WERI-Rb-1 (cell line): ENCODE results near the gene LYZL2.
"Not testable (repeated sequence)": the region's sequence is repeated elsewhere in the genome, so short reads cannot be mapped to it uniquely, and the experiment has no call there.

Source experiments
- DNase-seq: peaks from one replicate; pipeline ENCODE4 v3.0.0-alpha.2; 2020
- H3K27ac ChIP-seq: fragments of 250-450 bp; sonication (Bioruptor Pico); 2 replicates; pipeline ENCODE4 v1.5.1; 2020; ENCODE audit warnings: mild to moderate bottlenecking, moderate library complexity
- H3K27me3 ChIP-seq: fragments of 250-450 bp; sonication (Bioruptor Pico); 2 replicates; pipeline ENCODE4 v1.5.1; 2021; ENCODE audit warnings: mild to moderate bottlenecking, low read depth, moderate library complexity; ENCODE audit not compliant: insufficient read depth, severe bottlenecking
- H3K36me3 ChIP-seq: fragments of 250-450 bp; sonication (Bioruptor Pico); 2 replicates; pipeline ENCODE4 v1.5.1; 2020; ENCODE audit warnings: mild to moderate bottlenecking, moderate library complexity
- H3K4me3 ChIP-seq: 2 replicates; pipeline ENCODE4 v1.5.1; 2011; ENCODE audit warnings: low read depth, mild to moderate bottlenecking, control low read depth, low read length
- H3K9me3 ChIP-seq: fragments of 250-450 bp; sonication (Bioruptor Pico); 2 replicates; pipeline ENCODE4 v1.5.1; 2021; ENCODE audit warnings: mild to moderate bottlenecking, moderate library complexity; ENCODE audit not compliant: severe bottlenecking
- CTCF ChIP-seq: IDR thresholded peaks from 2 replicates; pipeline ENCODE4 v1.5.1; 2011; ENCODE audit warnings: low read depth, mild to moderate bottlenecking, control low read depth, inconsistent platforms, low read length

The LYZL2 gene

GRCh38 chr10:30671026-30671616 is 41.6 kb upstream of the LYZL2 start:
- peak; percentile 49; the same call in 1 of the 2 replicates for TF ChIP-seq CTCF
- Histone ChIP-seq H3K36me3 (no peaks in the 10 kb centered on the region), H3K4me3 (peak overlapping the region; percentile 8; the same call in 1 of the 2 replicates), H3K27me3 (no peaks in the 10 kb centered on the region), H3K9me3 (no peaks in the 10 kb centered on the region), H3K27ac (no peak overlapping the region)
- peak; percentile 29 for DNase-seq

GRCh38 chr10:30667982-30668381 is 38.4 kb upstream of the LYZL2 start:
- H3K4me3 ChIP-seq, DNase-seq, H3K9me3 ChIP-seq, H3K36me3 ChIP-seq, H3K27ac ChIP-seq, H3K27me3 ChIP-seq: not testable (repeated sequence)

GRCh38 chr10:30663403-30663802 is 33.9 kb upstream of the LYZL2 start:
- not testable (repeated sequence) for H3K4me3 ChIP-seq, H3K36me3 ChIP-seq, DNase-seq, H3K27me3 ChIP-seq, H3K27ac ChIP-seq, H3K9me3 ChIP-seq

- no peak overlapping the region for H3K27ac ChIP-seq
- no peak for DNase-seq
- H3K4me3 ChIP-seq, result no peak overlapping the region
- H3K36me3 ChIP-seq, result no peaks in the 10 kb centered on the region
- no peak for TF ChIP-seq CTCF
- no peaks in the 10 kb centered on the region for H3K27me3 ChIP-seq
- H3K9me3 ChIP-seq, result no peaks in the 10 kb centered on the region
Observed at GRCh38 chr10:30662814-30663213, 33.3 kb upstream of the LYZL2 start.

- DNase-seq, result not testable (repeated sequence)
Observed at GRCh38 chr10:30660314-30660713, 30.8 kb upstream of the LYZL2 start.

GRCh38 chr10:30656233-30656632 is 26.7 kb upstream of the LYZL2 start:
- no peaks in the 10 kb centered on the region for H3K9me3 ChIP-seq
- DNase-seq, result no peak
- H3K27ac ChIP-seq, result no peak overlapping the region
- H3K27me3 ChIP-seq, result no peaks in the 10 kb centered on the region
- H3K4me3 ChIP-seq, result no peak overlapping the region
- no peak for TF ChIP-seq CTCF
- H3K36me3 ChIP-seq, result no peaks in the 10 kb centered on the region

More at GRCh38 chr10:30660314-30660713, 30.8 kb upstream of the LYZL2 start:
- not testable (repeated sequence) for H3K27ac ChIP-seq, H3K4me3 ChIP-seq, H3K27me3 ChIP-seq, H3K9me3 ChIP-seq, H3K36me3 ChIP-seq

- not testable (repeated sequence) for H3K27me3 ChIP-seq, DNase-seq, H3K36me3 ChIP-seq, H3K4me3 ChIP-seq, H3K9me3 ChIP-seq, H3K27ac ChIP-seq
Observed at GRCh38 chr10:30655001-30655400, 25.4 kb upstream of the LYZL2 start.

- H3K9me3 ChIP-seq, H3K36me3 ChIP-seq, H3K4me3 ChIP-seq, H3K27ac ChIP-seq, DNase-seq, H3K27me3 ChIP-seq: not testable (repeated sequence)
Observed at GRCh38 chr10:30651470-30652397, 22.2 kb upstream of the LYZL2 start.
